Endodermal cell (in vitro differentiated cells): ENCODE results near the gene PAPOLB. TPM values are rescaled to one million over a fixed set of nuclear protein-coding genes. Genes with fewer than 3 reads are reported as not detected.

Source experiments
- DNase-seq: peaks from one replicate; pipeline ENCODE4 v3.0.0-alpha.2; 2017
- H3K27ac ChIP-seq: 2 replicates; pipeline ENCODE4 v1.5.1; 2013; ENCODE audit warnings: mild to moderate bottlenecking, low read depth, low read length, moderate library complexity
- H3K27me3 ChIP-seq: 2 replicates; pipeline ENCODE4 v1.6.1; 2013; ENCODE audit warnings: mild to moderate bottlenecking, low read length, moderate library complexity; ENCODE audit not compliant: insufficient read depth, control insufficient read depth, poor library complexity, severe bottlenecking
- H3K36me3 ChIP-seq: 2 replicates; pipeline ENCODE4 v1.7.0; 2013; ENCODE audit warnings: mild to moderate bottlenecking, low read length, moderate library complexity; ENCODE audit not compliant: control insufficient read depth, insufficient read depth
- H3K4me1 ChIP-seq: one replicate; pipeline ENCODE4 v1.7.0; 2013; ENCODE audit warnings: low read length; ENCODE audit not compliant: control insufficient read depth, insufficient read depth
- H3K4me3 ChIP-seq: 2 replicates; pipeline ENCODE4 v1.5.1; 2013; ENCODE audit warnings: mild to moderate bottlenecking, low read length, moderate library complexity
- H3K9ac ChIP-seq: 2 replicates; pipeline ENCODE4 v1.6.1; 2013; ENCODE audit warnings: mild to moderate bottlenecking, low read length, moderate library complexity; ENCODE audit not compliant: poor library complexity, severe bottlenecking; ENCODE audit errors: extremely low read depth
- H3K9me3 ChIP-seq: 2 replicates; pipeline ENCODE4 v1.6.1; 2013; ENCODE audit warnings: mild to moderate bottlenecking, low read length, moderate library complexity; ENCODE audit not compliant: control insufficient read depth
- H3K27ac Mint-ChIP-seq: 2 replicates; pipeline ENCODE4 v1.8.0; 2020; ENCODE audit warnings: mixed read lengths
- H3K27me3 Mint-ChIP-seq: 2 replicates; pipeline ENCODE4 v1.8.0; 2021; ENCODE audit warnings: mild to moderate bottlenecking, mixed read lengths; ENCODE audit not compliant: insufficient read depth
- H3K36me3 Mint-ChIP-seq: 2 replicates; pipeline ENCODE4 v1.8.0; 2020; ENCODE audit warnings: low read depth, mixed read lengths
- H3K4me1 Mint-ChIP-seq: 2 replicates; pipeline ENCODE4 v1.8.0; 2020; ENCODE audit warnings: mixed read lengths
- H3K4me3 Mint-ChIP-seq: 2 replicates; pipeline ENCODE4 v1.8.0; 2020; ENCODE audit warnings: mild to moderate bottlenecking, moderate library complexity, mixed read lengths
- H3K9me3 Mint-ChIP-seq: 2 replicates; pipeline ENCODE4 v1.8.0; 2020; ENCODE audit warnings: mild to moderate bottlenecking, mixed read lengths
- WGBS, 2 experiments: methylation state at CpG; one replicate each; pipeline versions ENCODE4 v1.1.5 to v1.1.7; 2013; ENCODE audit warnings: missing lambda C conversion rate in 2 of 2, mixed read lengths in 1 of 2; ENCODE audit not compliant: insufficient coverage in 1 of 2, insufficient read length in 1 of 2; 5-methylcytosine and 5-hydroxymethylcytosine counted together
- total RNA-seq, 2 donors: library from RNA; stranded (reverse); fragmentation: NEBNext Ultra II Directional in 1 of 2; extraction: Animal tissue kit (Norgen Biotek cat#: 25700) in 1 of 2; gene quantifications; 2 replicates in 1 of 2; 3 replicates in 1 of 2; pipeline ENCODE4 v1.2.1, GENCODE V29; 2021
- TF ChIP-seq, protein P1 (sequence below): fragments of 200-600 bp; sonication (generic); conservative IDR thresholded peaks from 2 replicates; pipeline ENCODE4 v1.5.0; 2021; ENCODE audit warnings: antibody characterized with exemption, mild to moderate bottlenecking

The PAPOLB gene
- total RNA-seq, 2 donors from 2014 or later: 1.2 to 1.8 TPM

GRCh38 chr7:4889682-4890081, 27.9 kb upstream of the PAPOLB start:
- H3K4me3 Mint-ChIP-seq: no peak overlapping the region
- 100% methylated on average over 1 of the region's 1 CpG; no CpG with 5 or more reads in 1 of the 2 experiments for WGBS, 2 experiments
- DNase-seq: no peak

GRCh38 chr7:4888161-4888560, 26.3 kb upstream of the PAPOLB start:
- Mint-ChIP-seq H3K4me1 (peaks cover 8% of the 10 kb centered on the region), H3K27ac (no peak overlapping the region), H3K27me3 (no peaks in the 10 kb centered on the region), H3K4me3 (no peak overlapping the region), H3K36me3 (no peaks in the 10 kb centered on the region), H3K9me3 (peaks cover 4% of the 10 kb centered on the region)
- WGBS, 2 experiments: 82 to 92% methylated on average over 3 of the region's 3 CpGs
- H3K27ac ChIP-seq: no peak overlapping the region
- peaks cover 16% of the 10 kb centered on the region for H3K9me3 ChIP-seq
- DNase-seq: no peak
- H3K27me3 ChIP-seq: no peaks in the 10 kb centered on the region
- no peak overlapping the region for H3K9ac ChIP-seq
- TF ChIP-seq, protein P1, sequence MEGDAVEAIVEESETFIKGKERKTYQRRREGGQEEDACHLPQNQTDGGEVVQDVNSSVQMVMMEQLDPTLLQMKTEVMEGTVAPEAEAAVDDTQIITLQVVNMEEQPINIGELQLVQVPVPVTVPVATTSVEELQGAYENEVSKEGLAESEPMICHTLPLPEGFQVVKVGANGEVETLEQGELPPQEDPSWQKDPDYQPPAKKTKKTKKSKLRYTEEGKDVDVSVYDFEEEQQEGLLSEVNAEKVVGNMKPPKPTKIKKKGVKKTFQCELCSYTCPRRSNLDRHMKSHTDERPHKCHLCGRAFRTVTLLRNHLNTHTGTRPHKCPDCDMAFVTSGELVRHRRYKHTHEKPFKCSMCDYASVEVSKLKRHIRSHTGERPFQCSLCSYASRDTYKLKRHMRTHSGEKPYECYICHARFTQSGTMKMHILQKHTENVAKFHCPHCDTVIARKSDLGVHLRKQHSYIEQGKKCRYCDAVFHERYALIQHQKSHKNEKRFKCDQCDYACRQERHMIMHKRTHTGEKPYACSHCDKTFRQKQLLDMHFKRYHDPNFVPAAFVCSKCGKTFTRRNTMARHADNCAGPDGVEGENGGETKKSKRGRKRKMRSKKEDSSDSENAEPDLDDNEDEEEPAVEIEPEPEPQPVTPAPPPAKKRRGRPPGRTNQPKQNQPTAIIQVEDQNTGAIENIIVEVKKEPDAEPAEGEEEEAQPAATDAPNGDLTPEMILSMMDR: no peak
- no peaks in the 10 kb centered on the region for H3K36me3 ChIP-seq
- no peak overlapping the region for H3K4me3 ChIP-seq
- H3K4me1 ChIP-seq: no peaks in the 10 kb centered on the region

More at GRCh38 chr7:4889682-4890081, 27.9 kb upstream of the PAPOLB start:
- H3K4me1 ChIP-seq: no peaks in the 10 kb centered on the region
- H3K4me3 ChIP-seq: no peak overlapping the region
- Mint-ChIP-seq H3K4me1 (peaks cover 8% of the 10 kb centered on the region), H3K36me3 (no peaks in the 10 kb centered on the region), H3K27ac (no peak overlapping the region), H3K9me3 (peaks cover 10% of the 10 kb centered on the region), H3K27me3 (no peaks in the 10 kb centered on the region)
- no peaks in the 10 kb centered on the region for H3K27me3 ChIP-seq
- H3K27ac ChIP-seq: no peak overlapping the region
- TF ChIP-seq, protein P1: no peak
- peaks cover 10% of the 10 kb centered on the region for H3K9me3 ChIP-seq
- no peak overlapping the region for H3K9ac ChIP-seq
- H3K36me3 ChIP-seq: no peaks in the 10 kb centered on the region

DNA sequence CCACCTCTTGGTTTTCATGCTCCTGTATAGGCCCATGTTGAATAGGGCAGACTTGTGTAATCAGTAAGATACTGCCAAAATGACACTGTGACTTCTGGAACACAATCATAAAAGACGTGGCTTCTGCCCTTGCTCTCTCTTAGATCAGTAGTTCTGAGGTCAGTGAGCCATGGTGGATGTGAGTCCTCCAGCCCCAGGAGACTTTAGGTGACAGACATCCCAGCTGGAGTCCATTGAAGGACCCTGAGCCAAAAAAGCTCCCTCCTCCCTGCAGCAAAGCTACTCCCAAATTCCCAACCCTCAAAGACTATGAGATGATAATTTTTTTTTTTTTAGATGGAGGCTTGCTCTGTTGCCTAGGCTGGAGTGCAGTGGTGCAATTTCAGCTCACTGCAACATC, 24.8 kb upstream of the PAPOLB start:
- WGBS, 2 experiments: 68 to 80% methylated on average over 1 of the region's 1 CpG
- Mint-ChIP-seq H3K27ac (no peak overlapping the region), H3K27me3 (no peaks in the 10 kb centered on the region), H3K9me3 (peaks cover 2% of the 10 kb centered on the region), H3K36me3 (no peaks in the 10 kb centered on the region), H3K4me1 (peaks cover 17% of the 10 kb centered on the region), H3K4me3 (no peak overlapping the region)
- H3K27me3 ChIP-seq: no peaks in the 10 kb centered on the region
- H3K27ac ChIP-seq: no peak overlapping the region
- H3K9me3 ChIP-seq: peaks cover 16% of the 10 kb centered on the region
- no peak overlapping the region for H3K9ac ChIP-seq
- no peaks in the 10 kb centered on the region for H3K4me1 ChIP-seq
- TF ChIP-seq, protein P1: no peak
- peak; percentile 72 for DNase-seq
- H3K36me3 ChIP-seq: no peaks in the 10 kb centered on the region
- no peak overlapping the region for H3K4me3 ChIP-seq
